ENCODE results near the gene GPR75. TPM values are rescaled to one million over a fixed set of nuclear protein-coding genes. Genes with fewer than 3 reads are reported as not detected.

The GPR75 gene
- total RNA-seq, result 1.3 and 1.5 TPM in 2 replicates

DNA sequence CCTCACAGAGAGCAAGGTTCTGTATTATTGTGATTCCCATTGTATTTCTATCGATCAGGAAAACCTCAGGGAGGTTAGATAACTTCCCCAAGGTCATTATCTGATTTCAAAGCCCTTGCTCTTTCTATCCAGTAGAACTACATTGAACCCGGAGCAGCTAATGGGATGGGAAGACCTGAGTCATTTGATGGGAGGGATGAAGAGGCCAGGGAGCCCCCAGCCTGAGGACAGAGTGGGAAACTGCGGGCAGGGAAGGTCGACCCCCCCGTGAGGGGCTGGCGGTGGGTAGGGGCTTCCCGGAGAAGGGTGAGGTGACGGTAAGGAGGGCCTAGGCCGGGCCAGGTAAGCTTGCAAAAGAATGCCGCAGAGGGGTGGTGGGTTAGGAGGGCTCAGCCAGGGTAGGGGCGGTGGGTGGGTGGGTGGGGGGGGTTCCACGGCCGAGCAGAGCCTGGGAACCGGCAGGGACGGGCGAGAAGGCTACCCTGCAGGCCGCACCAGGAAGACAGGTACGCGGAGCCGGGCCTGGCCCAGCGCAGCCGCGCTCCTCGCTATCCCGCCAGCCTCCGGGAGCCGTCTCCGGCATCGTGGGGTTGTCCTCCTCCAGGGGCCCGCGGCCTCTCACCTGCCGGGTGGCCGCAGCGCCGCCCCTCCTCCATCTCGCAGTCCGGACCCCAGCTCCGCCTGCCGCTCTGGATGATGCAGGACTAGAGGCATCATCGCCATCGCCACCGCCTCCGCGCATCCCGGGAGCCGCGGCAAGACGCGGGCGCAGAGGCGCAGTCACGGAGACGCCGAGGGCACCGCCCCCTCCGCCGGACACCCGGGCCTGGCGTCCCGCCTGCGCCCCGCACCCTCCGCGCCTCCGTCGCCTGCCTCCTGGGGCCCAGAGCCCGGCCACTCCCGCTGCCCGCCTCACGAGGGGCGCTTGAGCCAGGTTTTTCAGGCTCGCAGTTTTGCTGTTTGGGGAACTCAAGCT lies at the start of gene GPR75:
Gene GPR75 (minus strand): TSS at position 762 of the 976 bp plus-strand sequence. CDS start 5,211 bp downstream, outside the sequence.

Other genes starting within 250 kb of the GPR75 start
- 0.83 and 5.5 TPM in 2 replicates for gene CHAC2, start 92.2 kb downstream of the GPR75 start, total RNA-seq
- 21.3 and 35.1 TPM in 2 replicates for gene ASB3, start 73.0 kb downstream of the GPR75 start, total RNA-seq
- gene ERLEC1, start 72.9 kb downstream of the GPR75 start, total RNA-seq, result 142 and 206 TPM in 2 replicates
- 28.6 and 52.7 TPM in 2 replicates for gene PSME4, start 111.0 kb upstream of the GPR75 start, total RNA-seq

Data from smooth muscle cell of trachea (primary cell).